Chondrocyte (in vitro differentiated cells): Measurements from ENCODE around the gene NLRC5. TPM values are rescaled to one million over a fixed set of nuclear protein-coding genes. Genes with fewer than 3 reads are reported as not detected.
"Not testable (repeated sequence)": the region's sequence is repeated elsewhere in the genome, so short reads cannot be mapped to it uniquely, and the experiment has no call there.

Experiments used
- DNase-seq: peaks from one replicate; pipeline ENCODE4 v3.0.0; 2021; ENCODE audit warnings: mixed read lengths, low spot score
- H3K27ac Mint-ChIP-seq: one replicate; pipeline ENCODE4 v1.8.0; 2021; ENCODE audit warnings: mild to moderate bottlenecking, moderate library complexity, mixed read lengths; ENCODE audit not compliant: unreplicated experiment
- H3K27me3 Mint-ChIP-seq: 2 replicates; pipeline ENCODE4 v1.8.0; 2021; ENCODE audit warnings: low read depth, mixed read lengths
- H3K36me3 Mint-ChIP-seq: 2 replicates; pipeline ENCODE4 v1.8.0; 2021; ENCODE audit warnings: low read depth, mixed read lengths
- H3K4me1 Mint-ChIP-seq: 2 replicates; pipeline ENCODE4 v1.8.0; 2021; ENCODE audit warnings: low read depth, mild to moderate bottlenecking, mixed read lengths
- H3K4me3 Mint-ChIP-seq: one replicate; pipeline ENCODE4 v1.8.0; 2021; ENCODE audit warnings: mild to moderate bottlenecking, moderate library complexity, mixed read lengths; ENCODE audit not compliant: unreplicated experiment
- H3K9me3 Mint-ChIP-seq: 2 replicates; pipeline ENCODE4 v1.8.0; 2021; ENCODE audit warnings: low read depth, mixed read lengths
- total RNA-seq: library from RNA; stranded (reverse); gene quantifications from 3 replicates; pipeline ENCODE4 v1.2.1, GENCODE V29; 2021
- TF ChIP-seq, protein P1 (sequence below): fragments of 200-600 bp; sonication (generic); IDR thresholded peaks from 2 replicates; pipeline ENCODE4 v1.5.0; 2021; ENCODE audit warnings: antibody characterized with exemption, mild to moderate bottlenecking, moderate library complexity

The NLRC5 gene
- total RNA-seq, 1 donor from 2014 or later, result 6.3 TPM

GRCh38 chr16:57000271-57001025 lies 11.1 kb downstream of the NLRC5 start:
- no peaks in the 10 kb centered on the region for H3K9me3 Mint-ChIP-seq
- no peaks in the 10 kb centered on the region for H3K27me3 Mint-ChIP-seq
- H3K27ac Mint-ChIP-seq, result peak overlapping the region; percentile 61
- peaks cover 13% of the 10 kb centered on the region for H3K4me1 Mint-ChIP-seq
- H3K4me3 Mint-ChIP-seq, result no peak overlapping the region
- TF ChIP-seq, protein P1, sequence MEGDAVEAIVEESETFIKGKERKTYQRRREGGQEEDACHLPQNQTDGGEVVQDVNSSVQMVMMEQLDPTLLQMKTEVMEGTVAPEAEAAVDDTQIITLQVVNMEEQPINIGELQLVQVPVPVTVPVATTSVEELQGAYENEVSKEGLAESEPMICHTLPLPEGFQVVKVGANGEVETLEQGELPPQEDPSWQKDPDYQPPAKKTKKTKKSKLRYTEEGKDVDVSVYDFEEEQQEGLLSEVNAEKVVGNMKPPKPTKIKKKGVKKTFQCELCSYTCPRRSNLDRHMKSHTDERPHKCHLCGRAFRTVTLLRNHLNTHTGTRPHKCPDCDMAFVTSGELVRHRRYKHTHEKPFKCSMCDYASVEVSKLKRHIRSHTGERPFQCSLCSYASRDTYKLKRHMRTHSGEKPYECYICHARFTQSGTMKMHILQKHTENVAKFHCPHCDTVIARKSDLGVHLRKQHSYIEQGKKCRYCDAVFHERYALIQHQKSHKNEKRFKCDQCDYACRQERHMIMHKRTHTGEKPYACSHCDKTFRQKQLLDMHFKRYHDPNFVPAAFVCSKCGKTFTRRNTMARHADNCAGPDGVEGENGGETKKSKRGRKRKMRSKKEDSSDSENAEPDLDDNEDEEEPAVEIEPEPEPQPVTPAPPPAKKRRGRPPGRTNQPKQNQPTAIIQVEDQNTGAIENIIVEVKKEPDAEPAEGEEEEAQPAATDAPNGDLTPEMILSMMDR, result no peak
- no peaks in the 10 kb centered on the region for H3K36me3 Mint-ChIP-seq
- no peak for DNase-seq

DNA sequence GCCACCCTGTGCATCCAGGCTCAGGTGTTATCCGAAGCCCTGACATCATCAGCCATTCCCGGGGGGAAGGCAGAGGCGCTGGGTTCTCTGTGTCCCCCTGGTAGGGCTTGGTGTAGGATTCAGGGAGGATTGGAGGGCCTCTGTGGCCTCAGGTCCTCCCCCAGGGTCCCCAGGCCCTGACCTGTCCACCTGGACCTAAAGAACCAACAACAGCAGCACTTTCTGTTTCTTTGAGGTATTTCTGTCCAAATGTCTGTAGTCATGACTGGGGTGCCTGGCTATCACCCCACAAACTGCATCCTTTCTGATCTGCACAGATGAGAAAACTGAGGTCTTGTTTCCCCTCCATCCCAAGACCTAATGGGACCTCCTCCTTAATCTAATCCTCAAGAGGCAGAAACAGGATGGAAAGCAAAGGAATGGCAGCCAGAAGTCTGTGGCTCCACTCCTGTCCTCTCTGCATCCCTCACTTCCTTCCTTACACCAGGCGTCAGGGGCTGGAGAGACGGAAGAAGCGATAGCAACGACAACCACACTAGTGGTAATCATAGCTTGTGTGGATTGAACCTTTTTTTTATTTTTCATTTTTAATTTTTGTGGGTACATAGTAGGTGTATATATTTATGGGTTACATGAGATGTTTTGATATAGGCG lies 11.8 kb downstream of the NLRC5 start:
- Mint-ChIP-seq H3K4me3 (no peak overlapping the region), H3K27me3 (no peaks in the 10 kb centered on the region), H3K9me3 (no peaks in the 10 kb centered on the region), H3K27ac (no peak overlapping the region), H3K36me3 (no peaks in the 10 kb centered on the region), H3K4me1 (peaks cover 13% of the 10 kb centered on the region)
- TF ChIP-seq, protein P1, result no peak
- DNase-seq, result no peak

DNA sequence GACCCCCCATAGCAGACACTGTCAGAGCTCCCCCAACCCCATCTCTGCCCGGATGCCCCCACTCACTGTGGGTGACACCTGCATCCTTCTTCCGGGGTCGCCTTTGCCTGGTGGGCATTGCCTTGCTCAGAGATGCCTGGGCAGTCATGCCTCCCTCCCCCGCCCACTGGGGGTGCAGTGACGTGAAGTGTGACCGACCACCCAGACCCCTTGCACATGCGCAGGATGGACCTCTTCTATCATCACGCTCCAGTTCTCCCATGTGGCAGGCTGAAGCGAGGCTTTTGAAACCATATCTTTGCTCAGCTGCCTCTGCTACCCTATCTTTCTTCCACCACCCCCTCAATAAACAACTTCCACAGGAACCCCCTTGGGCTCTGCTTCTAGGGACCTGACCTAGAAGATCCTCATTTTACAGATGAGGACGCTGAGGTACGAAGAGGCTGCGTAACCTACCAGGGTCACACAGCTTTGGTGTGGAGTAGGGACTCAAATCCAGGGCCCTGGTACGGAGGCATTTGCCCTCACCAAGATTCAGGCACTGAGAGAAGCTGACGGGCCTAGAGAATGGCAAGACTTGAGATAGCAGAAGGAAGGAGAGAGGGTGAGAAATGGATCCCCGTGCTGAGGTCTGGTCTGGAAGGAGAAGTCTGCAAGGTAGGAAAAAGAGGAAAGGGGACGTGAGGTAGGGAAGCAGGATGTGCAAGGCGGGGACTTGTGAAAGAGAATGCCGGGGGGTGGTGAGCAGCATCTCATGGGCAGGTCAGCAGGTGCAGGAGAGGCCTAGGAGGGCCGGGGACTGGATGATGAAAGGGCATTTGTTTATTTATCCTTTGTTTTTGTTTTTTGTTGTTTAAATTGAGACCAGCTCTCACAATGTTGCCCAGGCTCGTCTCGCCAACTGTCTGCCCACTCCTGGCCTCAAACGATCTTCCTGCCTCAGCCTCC lies 14.4 kb downstream of the NLRC5 start:
- H3K9me3 Mint-ChIP-seq, result no peaks in the 10 kb centered on the region
- H3K4me3 Mint-ChIP-seq, result no peak overlapping the region
- no peaks in the 10 kb centered on the region for H3K27me3 Mint-ChIP-seq
- no peak for DNase-seq
- peaks cover 13% of the 10 kb centered on the region for H3K4me1 Mint-ChIP-seq
- H3K36me3 Mint-ChIP-seq, result no peaks in the 10 kb centered on the region
- H3K27ac Mint-ChIP-seq, result no peak overlapping the region
- TF ChIP-seq, protein P1, result no peak

DNA sequence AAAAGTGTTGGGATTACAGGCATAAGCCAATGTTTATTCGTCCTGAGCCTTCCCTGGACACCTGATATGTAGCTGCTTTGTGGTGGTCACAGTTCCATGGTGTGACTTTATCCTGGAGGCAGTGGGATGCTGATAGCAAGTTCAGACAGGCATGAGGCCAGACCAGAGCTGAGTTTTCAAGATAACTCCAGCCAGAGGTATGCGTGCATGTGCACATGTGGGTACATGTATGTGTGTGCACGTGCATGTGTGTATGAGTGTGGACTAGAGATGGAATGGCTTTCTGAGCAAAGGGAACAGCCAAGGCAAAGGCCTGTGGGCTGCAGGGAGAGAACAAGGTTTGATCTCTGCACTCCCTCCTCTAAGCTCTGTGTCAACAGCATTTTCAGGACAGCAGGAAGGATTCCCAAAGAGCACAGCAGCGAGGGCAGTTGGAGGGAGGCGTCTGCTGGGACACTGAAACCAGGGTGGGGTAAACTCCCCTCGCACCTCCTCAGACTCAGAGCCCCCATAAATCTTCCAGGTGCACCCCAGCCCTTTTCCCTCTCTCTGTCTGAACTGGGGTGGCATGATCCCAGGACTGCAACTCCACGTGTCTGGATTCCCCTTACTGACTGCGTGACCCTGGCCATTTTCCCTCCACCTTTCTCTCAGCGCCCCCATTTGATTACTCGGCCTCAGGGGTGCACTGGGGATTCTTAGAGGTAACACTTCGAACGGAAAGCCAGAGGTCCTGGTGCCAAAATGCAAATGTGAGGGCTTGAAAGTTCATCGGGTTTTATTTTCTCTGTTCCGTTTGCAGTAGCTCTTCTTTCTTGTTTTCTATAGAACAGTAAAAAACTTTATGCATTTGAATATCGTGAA lies 15.3 kb downstream of the NLRC5 start:
- no peak for DNase-seq
- TF ChIP-seq, protein P1, result no peak
- H3K27ac Mint-ChIP-seq, result no peak overlapping the region
- H3K36me3 Mint-ChIP-seq, result no peaks in the 10 kb centered on the region
- H3K4me1 Mint-ChIP-seq, result peaks cover 13% of the 10 kb centered on the region
- H3K9me3 Mint-ChIP-seq, result no peaks in the 10 kb centered on the region
- no peak overlapping the region for H3K4me3 Mint-ChIP-seq
- H3K27me3 Mint-ChIP-seq, result no peaks in the 10 kb centered on the region

- not testable (repeated sequence) for H3K27me3 Mint-ChIP-seq, H3K27ac Mint-ChIP-seq, H3K4me3 Mint-ChIP-seq, H3K4me1 Mint-ChIP-seq, H3K36me3 Mint-ChIP-seq, H3K9me3 Mint-ChIP-seq, DNase-seq
Observed at GRCh38 chr16:57005597-57005996, 16.2 kb downstream of the NLRC5 start.
